GM12801 (cell line): ENCODE measurements around the gene TSPAN18.

ENCODE experiments used
- CTCF ChIP-seq: IDR thresholded peaks from one replicate; pipeline ENCODE4 v1.5.1; 2011; ENCODE audit warnings: control low read depth; ENCODE audit not compliant: insufficient read length; ENCODE audit errors: extremely low read depth

The TSPAN18 gene

GRCh38 chr11:44939673-44940395, 213.1 kb downstream of the TSPAN18 start:
- TF ChIP-seq CTCF: no peak

DNA sequence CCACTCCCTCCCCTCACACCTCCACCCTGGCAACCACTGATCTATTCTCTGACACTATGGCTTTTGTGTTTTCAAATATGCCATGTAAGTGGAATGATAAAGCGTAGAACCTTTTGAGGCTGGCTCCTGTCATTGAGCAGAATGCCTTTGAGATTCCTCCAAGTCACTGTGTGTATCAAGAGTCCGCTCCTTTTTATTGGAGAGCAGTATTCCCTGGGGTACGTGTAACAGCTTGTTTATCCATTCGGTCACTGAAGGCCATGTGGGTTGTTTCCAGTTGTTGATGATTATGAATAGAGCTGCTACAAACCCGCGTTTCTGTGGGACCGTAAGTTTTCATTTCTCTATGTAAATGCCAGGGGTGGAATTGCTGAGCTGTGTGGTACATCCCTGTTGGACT, 213.6 kb downstream of the TSPAN18 start:
- TF ChIP-seq CTCF: no peak

DNA sequence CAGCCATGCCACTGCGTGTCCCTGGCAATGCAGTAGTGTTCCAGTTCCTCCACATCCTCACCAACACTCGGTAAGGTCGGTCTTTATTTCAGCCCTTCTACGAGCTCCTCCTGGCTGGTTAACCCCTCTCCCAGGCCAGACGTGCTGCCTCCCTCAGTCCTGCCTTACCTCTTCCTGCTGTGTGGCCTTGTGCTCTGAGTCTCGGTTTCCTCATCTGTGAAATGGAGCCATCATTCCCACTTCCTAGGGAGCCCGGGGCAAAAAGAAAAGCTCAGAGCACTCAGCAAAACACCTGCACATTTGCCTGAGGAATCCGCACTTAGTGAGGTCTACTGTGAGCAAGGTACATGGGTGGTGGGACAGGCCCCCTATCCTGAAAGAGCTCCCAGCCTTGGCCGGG, 214.1 kb downstream of the TSPAN18 start:
- no peak for TF ChIP-seq CTCF

DNA sequence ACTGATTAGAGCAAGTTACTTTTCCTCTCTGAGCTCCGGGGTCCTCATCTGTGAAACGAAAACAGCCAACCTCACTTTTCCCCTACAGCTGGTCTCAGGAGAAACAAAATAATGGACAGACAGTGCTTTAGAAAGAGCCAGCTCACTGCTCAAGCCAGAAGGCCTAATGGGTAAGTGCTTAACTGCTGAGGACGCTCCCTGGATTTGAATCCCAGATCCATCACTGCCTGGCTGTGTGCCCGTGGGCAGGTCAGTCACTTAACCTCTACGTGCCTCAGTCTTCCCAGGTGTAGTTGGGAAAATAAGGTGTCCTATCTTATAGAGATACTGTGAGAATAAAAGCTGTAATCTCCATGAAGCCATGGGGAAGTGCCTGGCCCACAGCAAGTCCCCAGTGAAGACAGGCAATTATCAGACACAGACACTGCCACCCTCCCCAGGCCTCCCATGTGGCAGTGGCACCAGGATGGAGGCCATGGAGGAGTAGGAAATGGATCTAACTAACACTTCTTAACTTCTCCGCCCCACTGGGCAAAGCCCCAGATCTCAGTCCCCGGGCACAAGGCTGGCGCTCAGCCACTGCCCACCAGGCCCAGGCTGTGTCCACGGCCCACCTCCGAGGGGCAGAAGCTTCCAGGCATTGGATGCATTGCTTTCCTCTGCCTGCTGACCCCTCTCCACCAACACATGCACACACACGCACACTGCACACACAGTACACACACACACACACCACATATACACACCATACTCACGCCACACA, 214.7 kb downstream of the TSPAN18 start:
- no peak for TF ChIP-seq CTCF

DNA sequence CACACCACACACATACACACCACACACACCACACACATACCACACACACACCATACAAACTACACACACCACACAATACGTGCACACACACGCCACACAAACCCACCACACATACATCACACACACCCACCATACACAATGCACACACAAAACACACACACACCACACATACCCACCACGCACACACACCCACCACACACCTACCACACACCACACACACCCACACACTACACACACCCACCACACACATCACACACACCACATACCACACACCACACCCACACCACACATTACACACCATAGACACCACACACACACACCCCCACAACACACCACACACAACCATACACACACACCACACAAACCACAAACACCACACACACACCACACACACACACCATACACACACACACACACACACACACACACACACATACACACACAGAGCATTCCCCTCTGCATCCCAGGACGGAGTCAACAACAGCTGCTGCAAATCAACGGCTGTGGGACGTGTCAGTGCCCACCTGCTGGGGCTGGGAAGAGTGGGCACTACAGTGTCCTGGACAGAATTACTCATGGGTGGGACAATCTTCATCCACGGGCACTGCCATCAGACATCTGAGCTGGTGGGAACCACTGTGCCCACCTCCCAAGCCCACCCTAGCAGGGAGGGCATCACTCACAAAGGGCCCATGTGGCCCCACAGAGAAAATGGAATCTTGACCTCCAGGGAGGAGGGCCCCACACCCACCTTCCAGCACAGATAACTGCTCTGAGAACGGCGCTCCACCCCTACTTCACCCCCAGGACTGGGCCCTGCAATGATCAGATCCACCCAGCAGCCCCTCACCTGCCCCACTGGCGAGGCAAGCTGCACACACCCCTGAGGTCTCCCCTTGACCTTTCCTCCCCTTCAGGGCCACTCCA, 215.5 kb downstream of the TSPAN18 start:
- TF ChIP-seq CTCF: no peak

DNA sequence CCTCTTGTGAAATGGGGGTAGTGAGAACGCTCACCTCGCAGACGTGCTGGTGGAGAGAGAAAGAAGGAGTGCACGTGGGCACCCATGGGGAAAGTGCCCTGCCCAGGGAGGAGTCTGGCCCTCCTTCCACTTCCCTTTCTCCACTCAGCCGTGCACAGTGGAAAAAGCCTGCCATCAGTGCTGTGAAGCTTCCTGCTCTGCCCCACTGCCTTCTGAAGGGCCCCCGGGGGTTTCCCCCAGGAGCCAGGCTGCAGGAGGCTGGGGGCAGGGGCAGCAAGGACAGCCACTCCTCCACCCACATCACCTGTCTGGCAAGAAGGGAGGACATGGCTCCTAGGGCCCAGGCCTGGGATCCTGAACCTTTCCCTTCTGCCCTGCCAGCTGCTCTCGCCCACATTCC, 216.4 kb downstream of the TSPAN18 start:
- no peak for TF ChIP-seq CTCF

DNA sequence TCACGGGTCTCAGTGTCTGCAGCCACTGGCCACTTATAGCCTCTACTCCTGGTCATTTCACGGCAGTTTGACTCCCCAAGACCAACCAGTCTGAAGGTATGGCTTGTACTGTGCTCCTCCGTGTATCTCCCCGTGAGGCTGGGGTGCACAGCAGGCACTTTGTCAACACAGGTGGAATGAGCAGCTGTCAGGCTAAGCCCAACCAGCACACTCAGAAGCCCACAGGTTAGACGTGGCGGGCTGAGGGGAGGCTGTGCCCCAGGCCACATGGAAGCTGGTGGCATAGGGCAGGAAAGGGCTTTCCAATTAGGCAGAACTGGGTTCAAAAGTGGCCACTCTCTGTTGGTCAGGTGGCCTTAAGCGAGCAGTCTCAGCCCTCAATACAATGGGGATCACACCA, 216.9 kb downstream of the TSPAN18 start:
- TF ChIP-seq CTCF: no peak
